ENCODE results near the gene ADAM12.
A peak's percentile ranks its signal among the peaks of the same experiment; 100 is the strongest.
"Not testable (repeated sequence)": the region's sequence is repeated elsewhere in the genome, so short reads cannot be mapped to it uniquely, and the experiment has no call there.

Gene ADAM12

GRCh38 chr10:126001576-126001975 lies 386.7 kb downstream of the ADAM12 start:
- DNase-seq = no peak

- no peak for DNase-seq
These were observed 388.6 kb downstream of the ADAM12 start for GRCh38 chr10:125999694-126000093.

DNA sequence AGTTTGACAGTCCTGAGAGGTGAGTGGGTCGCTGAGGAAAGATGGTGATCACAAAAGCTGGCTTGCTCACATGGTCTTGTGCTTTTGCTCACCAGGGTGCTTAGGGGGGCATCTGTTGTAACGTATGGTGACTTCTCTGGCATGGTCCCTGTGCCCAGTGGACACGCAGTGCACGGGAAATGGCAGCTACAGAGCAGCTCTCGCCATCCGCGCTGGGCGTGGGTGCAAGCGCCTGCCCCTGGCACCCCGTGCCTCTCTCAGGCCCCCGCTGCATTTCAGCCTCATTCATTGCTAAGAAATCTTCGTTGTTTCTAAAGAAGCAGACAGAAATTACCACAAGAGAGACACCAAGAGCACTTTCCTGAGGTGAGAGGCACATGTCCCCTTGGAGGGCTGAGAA lies 390.7 kb downstream of the ADAM12 start:
- no peak for DNase-seq

DNA sequence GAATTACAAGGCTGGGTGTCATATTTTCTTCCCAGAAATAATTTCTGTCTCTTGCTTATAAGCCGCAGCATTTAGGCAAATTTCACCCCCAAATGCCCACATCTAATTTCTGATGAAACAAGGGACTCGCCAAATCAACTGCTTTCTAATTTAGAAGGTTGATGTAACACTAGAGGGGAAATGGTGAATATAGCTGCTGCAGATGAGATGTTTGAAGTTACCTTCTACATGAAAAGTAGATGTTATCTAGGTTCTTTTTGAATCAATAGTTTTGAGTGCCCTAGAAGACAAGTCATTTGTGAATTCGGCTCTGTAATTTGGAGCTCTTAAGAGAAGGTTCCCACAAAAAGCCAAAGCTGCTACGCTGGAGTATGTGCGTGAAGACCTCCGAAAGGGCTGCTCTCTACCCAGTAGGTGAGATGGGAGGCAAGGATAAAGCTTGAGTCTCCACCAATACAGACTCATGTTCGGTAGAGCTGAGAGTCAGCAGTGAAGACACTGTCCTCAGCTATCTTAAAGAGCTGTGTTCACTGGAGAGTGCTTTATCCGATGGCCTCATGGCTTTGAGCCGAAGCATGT lies 392.5 kb downstream of the ADAM12 start:
- no peak for DNase-seq

GRCh38 chr10:125994601-125995000 lies 393.7 kb downstream of the ADAM12 start:
- no peak for DNase-seq

DNA sequence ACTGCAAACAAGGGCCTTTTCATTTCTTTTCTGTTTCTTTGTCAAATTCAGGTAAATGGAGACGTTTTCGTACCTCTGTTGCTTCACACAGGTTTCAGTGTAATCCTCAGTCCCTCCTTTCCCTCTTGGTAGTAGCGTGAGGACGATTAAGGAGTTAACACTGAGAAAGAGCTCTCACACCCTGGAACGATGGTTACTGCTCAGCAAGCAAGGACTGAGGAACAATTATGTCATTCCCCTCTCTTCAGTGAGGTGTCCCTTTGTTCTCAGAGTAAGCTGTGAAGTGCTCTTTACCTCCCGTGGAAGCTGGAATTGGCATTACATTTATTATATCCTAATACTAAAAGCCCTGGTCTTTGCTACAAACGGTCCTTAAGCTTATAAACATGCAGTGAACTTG lies 396.0 kb downstream of the ADAM12 start:
- no peak for DNase-seq

GRCh38 chr10:125991392-125991791 lies 396.9 kb downstream of the ADAM12 start:
- DNase-seq = no peak

DNA sequence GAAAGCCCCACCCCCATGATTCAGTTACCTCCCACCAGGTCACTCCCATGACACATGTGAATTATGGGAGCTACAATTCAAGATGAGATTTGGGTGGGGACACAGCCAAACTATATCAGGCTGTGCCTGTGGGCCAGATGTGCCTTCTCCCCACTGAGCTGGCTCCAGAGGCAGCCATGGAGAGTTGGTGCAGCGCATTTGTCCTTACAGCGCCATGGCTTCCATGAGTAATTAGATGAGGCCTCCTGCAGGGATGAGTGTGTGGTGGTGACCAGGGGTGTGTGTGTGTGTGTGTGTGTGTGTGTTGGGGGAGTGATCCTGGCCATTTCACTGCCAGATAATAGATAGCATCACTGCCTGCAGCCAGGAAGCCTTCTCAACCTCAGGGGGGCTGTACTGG lies 397.3 kb downstream of the ADAM12 start:
- DNase-seq = no peak

DNA sequence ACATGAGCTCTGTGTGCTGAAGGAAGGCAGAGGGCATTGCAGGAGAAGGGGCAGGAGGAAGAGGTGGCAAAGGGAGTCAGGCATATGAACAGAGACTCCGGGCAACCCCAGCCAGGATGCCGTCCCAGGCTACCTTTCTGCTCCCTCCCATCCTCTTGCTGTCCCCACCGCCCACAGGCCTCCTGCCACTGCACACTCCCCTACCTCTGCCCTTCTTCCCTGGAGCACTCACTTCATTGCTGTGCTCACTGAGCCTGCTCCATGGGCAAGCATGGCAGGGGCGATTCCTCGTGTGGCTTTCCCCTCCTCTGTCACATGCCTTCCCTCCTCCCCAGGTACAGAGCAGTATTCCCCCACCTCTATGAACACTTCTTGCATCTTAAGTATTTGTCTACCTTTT lies 398.5 kb downstream of the ADAM12 start:
- no peak for DNase-seq

DNA sequence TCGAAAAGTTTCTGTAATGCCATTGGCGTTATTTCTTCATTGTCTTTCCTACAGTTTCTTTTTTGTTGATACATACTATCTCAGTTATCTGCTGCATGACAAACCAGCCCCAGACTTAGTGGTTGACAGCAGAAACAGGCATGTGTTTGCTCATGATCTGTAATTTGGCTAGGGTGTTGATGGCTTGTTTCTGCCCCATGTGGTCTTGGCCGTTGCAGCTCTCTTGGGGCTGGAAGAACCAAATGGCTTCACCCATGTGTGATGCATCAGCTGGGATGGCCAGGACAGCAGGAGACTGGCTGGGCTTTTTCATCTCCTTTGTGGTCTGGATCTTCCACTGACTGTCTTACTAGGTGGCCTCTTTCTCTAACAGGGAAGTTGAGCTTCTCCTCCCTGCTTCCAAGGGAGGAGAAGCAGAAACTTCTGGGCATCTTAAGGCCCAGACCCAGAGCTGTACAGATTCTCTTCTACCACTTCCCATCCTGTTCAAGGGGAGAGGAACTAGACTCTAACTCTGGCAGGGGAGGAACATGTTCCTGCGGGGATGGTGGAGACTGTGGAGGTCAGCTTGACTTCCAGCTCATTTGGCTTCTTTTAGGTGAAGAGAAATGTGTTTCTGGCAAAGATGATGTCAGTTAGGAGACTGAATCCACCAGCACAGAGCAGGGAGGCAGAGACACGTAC lies 402.6 kb downstream of the ADAM12 start:
- no peak for DNase-seq

- no peak for DNase-seq
These were observed 403.3 kb downstream of the ADAM12 start for GRCh38 chr10:125984865-125985495.

- no peak for DNase-seq
These were observed 403.9 kb downstream of the ADAM12 start for GRCh38 chr10:125984346-125984745.

- peak in 1 of 2 experiments; percentile 0 for DNase-seq
These were observed 404.6 kb downstream of the ADAM12 start for GRCh38 chr10:125983656-125984055.

GRCh38 chr10:125983161-125983560 lies 405.1 kb downstream of the ADAM12 start:
- no peak for DNase-seq

- DNase-seq = peak; percentile 36 to 59
These were observed 405.9 kb downstream of the ADAM12 start for GRCh38 chr10:125982260-125982948.

DNA sequence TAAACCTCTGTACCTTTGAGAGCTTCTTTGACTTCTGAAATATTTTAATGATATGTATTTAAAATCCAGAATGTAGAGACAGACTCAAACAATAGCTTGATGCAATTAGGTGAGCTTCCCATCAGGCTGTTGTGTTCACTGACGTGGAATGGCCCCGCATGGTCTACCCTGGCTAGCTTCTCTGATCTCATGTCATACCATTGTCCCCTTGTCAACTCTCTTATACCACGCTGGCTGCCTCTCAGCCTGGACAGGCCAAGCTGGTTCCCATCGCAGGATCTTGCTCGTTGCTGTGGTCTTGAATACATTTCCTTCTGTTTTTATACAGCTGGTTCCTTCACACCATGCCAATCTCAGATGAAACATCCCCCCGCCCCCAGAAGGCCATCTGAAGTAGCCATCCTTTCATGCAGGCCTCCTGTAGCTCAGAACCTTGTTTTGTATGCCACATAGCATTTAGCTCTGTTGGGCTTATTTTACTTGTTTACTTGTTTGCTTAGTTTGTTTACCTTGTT lies 407.7 kb downstream of the ADAM12 start:
- DNase-seq = no peak

DNA sequence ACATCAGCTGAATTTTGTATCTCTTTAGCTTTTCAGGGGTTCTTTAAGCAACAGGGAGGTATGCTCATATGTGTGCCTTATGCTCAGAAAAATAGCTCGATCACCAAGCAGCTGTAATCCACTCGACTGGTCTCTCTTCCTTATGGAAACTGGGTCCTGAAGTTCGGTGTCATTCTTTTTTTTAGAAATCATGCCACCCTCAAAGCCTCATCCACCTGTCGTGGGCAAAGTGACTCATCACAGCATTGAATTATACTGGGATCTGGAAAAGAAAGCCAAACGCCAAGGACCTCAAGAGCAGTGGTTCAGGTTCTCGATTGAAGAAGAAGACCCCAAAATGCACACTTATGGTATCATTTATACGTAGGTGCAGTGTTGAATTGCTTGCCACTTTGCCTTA lies 408.3 kb downstream of the ADAM12 start:
- no peak for DNase-seq

- DNase-seq = no peak
These were observed 411.2 kb downstream of the ADAM12 start for GRCh38 chr10:125976960-125977605.

DNA sequence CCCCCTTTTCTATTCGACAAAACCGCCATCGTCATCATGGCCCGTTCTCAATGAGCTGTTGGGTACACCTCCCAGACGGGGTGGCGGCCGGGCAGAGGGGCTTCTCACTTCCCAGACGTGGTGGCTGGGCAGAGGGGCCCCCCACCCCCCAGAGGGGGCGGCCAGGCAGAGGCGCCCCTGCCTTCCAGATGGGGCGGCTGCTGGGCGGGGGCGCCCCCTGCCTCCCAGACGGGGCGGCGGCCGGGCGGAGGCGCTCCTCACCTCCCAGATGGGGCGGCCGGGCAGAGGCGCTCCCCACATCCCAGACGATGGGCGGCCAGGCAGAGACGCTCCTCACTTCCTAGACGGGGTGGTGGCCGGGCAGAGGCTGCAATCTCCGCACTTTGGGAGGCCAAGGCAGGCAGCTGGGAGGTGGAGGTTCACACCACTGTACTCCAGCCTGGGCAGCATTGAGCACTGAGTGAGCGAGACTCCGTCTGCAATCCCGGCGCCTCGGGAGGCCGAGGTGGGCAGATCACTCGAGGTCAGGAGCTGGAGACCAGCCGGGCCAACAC lies 418.1 kb downstream of the ADAM12 start:
- not testable (repeated sequence) for DNase-seq

GRCh38 chr10:125967533-125967932 lies 420.7 kb downstream of the ADAM12 start:
- no peak for DNase-seq

GRCh38 chr10:125964558-125964957 lies 423.7 kb downstream of the ADAM12 start:
- DNase-seq = no peak

All from NCI-H524 (cell line).